Neural cell (in vitro differentiated cells): Measurements from ENCODE around the gene SLC29A3. TPM values are rescaled to one million over a fixed set of nuclear protein-coding genes. Genes with fewer than 3 reads are reported as not detected.

Experiments
- H2AFZ ChIP-seq: fragments of 200-600, 300-800 bp; sonication (generic), shearing (Covaris generic); 2 replicates; pipeline ENCODE4 v1.6.0; 2014; ENCODE audit warnings: low read depth, mild to moderate bottlenecking, antibody characterized with exemption, low read length, moderate library complexity
- H3F3A ChIP-seq: fragments of 200-600 bp; shearing (Covaris generic); 2 replicates; pipeline ENCODE4 v1.6.1; 2016; ENCODE audit warnings: mild to moderate bottlenecking, moderate library complexity, mixed read lengths, antibody characterized with exemption, low read length; ENCODE audit not compliant: insufficient read depth, poor library complexity, severe bottlenecking
- H3K27ac ChIP-seq: fragments of 200-600, 300-800 bp; sonication (generic), shearing (Covaris generic); 2 replicates; pipeline ENCODE4 v1.5.1; 2014; ENCODE audit warnings: mild to moderate bottlenecking, low read length, moderate library complexity
- H3K27me3 ChIP-seq: fragments of 300-800, 200-600 bp; sonication (generic), shearing (Covaris generic); 2 replicates; pipeline ENCODE4 v1.6.0; 2014; ENCODE audit warnings: mild to moderate bottlenecking, low read depth, low read length, moderate library complexity; ENCODE audit not compliant: insufficient read depth
- H3K36me3 ChIP-seq: fragments of 300-800, 200-600 bp; sonication (generic), shearing (Covaris generic); 2 replicates; pipeline ENCODE4 v1.5.1; 2014; ENCODE audit warnings: mild to moderate bottlenecking, antibody characterized with exemption, low read length, moderate library complexity; ENCODE audit not compliant: insufficient read depth
- H3K4me2 ChIP-seq: fragments of 300-800, 200-600 bp; sonication (generic), shearing (Covaris generic); 2 replicates; pipeline ENCODE4 v1.6.0; 2014; ENCODE audit warnings: mild to moderate bottlenecking, low read length
- H3K4me3 ChIP-seq: fragments of 300-800, 200-600 bp; sonication (generic), shearing (Covaris generic); 2 replicates; pipeline ENCODE4 v1.5.1; 2014; ENCODE audit warnings: mild to moderate bottlenecking, low read length, moderate library complexity
- H3K79me2 ChIP-seq: fragments of 200-600 bp; shearing (Covaris generic); replicated peaks from 2 replicates; pipeline ENCODE4 v1.6.0; 2014; ENCODE audit warnings: mild to moderate bottlenecking, low read length, moderate library complexity; ENCODE audit not compliant: insufficient read depth
- H3K9ac ChIP-seq: fragments of 300-800, 200-600 bp; sonication (generic), shearing (Covaris generic); 2 replicates; pipeline ENCODE4 v1.6.1; 2016; ENCODE audit warnings: mild to moderate bottlenecking, low read length, mixed read lengths
- H3K9me2 ChIP-seq: fragments of 200-600 bp; shearing (Covaris generic); 2 replicates; pipeline ENCODE4 v1.6.1; 2016; ENCODE audit warnings: mild to moderate bottlenecking, low read length, mixed read lengths; ENCODE audit not compliant: insufficient read depth
- H3K9me3 ChIP-seq: fragments of 200-600, 300-800 bp; sonication (generic), shearing (Covaris generic); 2 replicates; pipeline ENCODE4 v1.6.1; 2016; ENCODE audit warnings: mild to moderate bottlenecking, mixed run types, low read length, moderate library complexity, mixed read lengths
- H4K20me1 ChIP-seq: fragments of 200-600 bp; shearing (Covaris generic); 2 replicates; pipeline ENCODE4 v1.6.1; 2016; ENCODE audit warnings: mild to moderate bottlenecking, mixed run types; ENCODE audit not compliant: insufficient read depth
- CTCF ChIP-seq: fragments of 450-650 bp; IDR thresholded peaks from 2 replicates; pipeline ENCODE4 v1.5.1; 2014; ENCODE audit warnings: antibody characterized with exemption, mild to moderate bottlenecking, moderate library complexity; ENCODE audit not compliant: poor library complexity, severe bottlenecking
- EZH2 ChIP-seq: fragments of 200-600, 300-800 bp; shearing (Covaris generic), sonication (generic); IDR thresholded peaks from 2 replicates; pipeline ENCODE4 v1.6.1; 2014; ENCODE audit warnings: antibody characterized with exemption, low read length, borderline replicate concordance, mild to moderate bottlenecking; ENCODE audit not compliant: insufficient read depth, poor library complexity, severe bottlenecking
- MXI1 ChIP-seq: fragments of 450-650 bp; conservative IDR thresholded peaks from 2 replicates; pipeline ENCODE4 v1.6.1; 2014; ENCODE audit warnings: antibody characterized with exemption, mild to moderate bottlenecking; ENCODE audit not compliant: poor library complexity, severe bottlenecking
- POLR2AphosphoS5 ChIP-seq: IDR thresholded peaks from 2 replicates; pipeline ENCODE4 v1.6.1; 2012
- RAD21 ChIP-seq: fragments of 450-650 bp; conservative IDR thresholded peaks from 2 replicates; pipeline ENCODE4 v1.6.1; 2014; ENCODE audit warnings: antibody characterized with exemption, mild to moderate bottlenecking, moderate library complexity
- REST ChIP-seq: IDR thresholded peaks from 2 replicates; pipeline ENCODE4 v1.6.1; 2012; ENCODE audit warnings: borderline replicate concordance
- SMC3 ChIP-seq: fragments of 450-650 bp; conservative IDR thresholded peaks from 2 replicates; pipeline ENCODE4 v1.6.1; 2014; ENCODE audit warnings: antibody characterized with exemption, mild to moderate bottlenecking, moderate library complexity; ENCODE audit not compliant: poor library complexity
- polyA plus RNA-seq: library from polyadenylated mRNA; depleted of rRNA; stranded (reverse); fragments of >200 nt; gene quantifications from 2 replicates; pipeline ENCODE4 v1.2.3, GENCODE V29; 2014

The SLC29A3 gene
- polyA plus RNA-seq, 1 donor from 2014 or later = 2.3 TPM

GRCh38 chr10:71286521-71287294 lies 32.4 kb upstream of the SLC29A3 start:
- no peak overlapping the region for H3K27ac ChIP-seq
- H3K4me3 ChIP-seq = no peak overlapping the region
- H3F3A ChIP-seq = no peaks in the 10 kb centered on the region
- no peaks in the 10 kb centered on the region for H3K27me3 ChIP-seq
- H2AFZ ChIP-seq = no peak overlapping the region
- no peaks in the 10 kb centered on the region for H3K36me3 ChIP-seq
- TF ChIP-seq EZH2 (no peak), MXI1 (no peak), CTCF (no peak), REST (no peak), RAD21 (no peak)
- H3K9ac ChIP-seq = no peak overlapping the region
- H3K4me2 ChIP-seq = no peak overlapping the region
- no peaks in the 10 kb centered on the region for H3K9me2 ChIP-seq
- no peaks in the 10 kb centered on the region for H4K20me1 ChIP-seq
- H3K9me3 ChIP-seq = no peaks in the 10 kb centered on the region
- no peaks in the 10 kb centered on the region for H3K79me2 ChIP-seq

- no peak overlapping the region for H2AFZ ChIP-seq
- H3K9ac ChIP-seq = no peak overlapping the region
- no peaks in the 10 kb centered on the region for H3K36me3 ChIP-seq
- no peaks in the 10 kb centered on the region for H3K9me3 ChIP-seq
- H3K9me2 ChIP-seq = no peaks in the 10 kb centered on the region
- H3K27me3 ChIP-seq = no peaks in the 10 kb centered on the region
- no peak overlapping the region for H3K27ac ChIP-seq
- no peaks in the 10 kb centered on the region for H4K20me1 ChIP-seq
- no peak overlapping the region for H3K4me2 ChIP-seq
- H3K79me2 ChIP-seq = no peaks in the 10 kb centered on the region
- H3F3A ChIP-seq = no peaks in the 10 kb centered on the region
- TF ChIP-seq SMC3 = no peak
- no peak for TF ChIP-seq CTCF
- TF ChIP-seq POLR2AphosphoS5 = no peak
- TF ChIP-seq EZH2 = no peak
- no peak overlapping the region for H3K4me3 ChIP-seq
Measured at GRCh38 chr10:71287456-71287855, 31.6 kb upstream of the SLC29A3 start.
